OCI-LY7 (cell line): ENCODE results near the gene ATP6V1A.

Experiments used
- EZH2phosphoT487 ChIP-seq: fragments of 200-600 bp; sonication (generic); IDR thresholded peaks from 2 replicates; pipeline ENCODE4 v1.6.1; 2018; ENCODE audit warnings: low read depth, borderline replicate concordance, mild to moderate bottlenecking, mixed run types, antibody characterized with exemption, low read length, moderate library complexity, mixed read lengths
- TF ChIP-seq, protein P1 (sequence below): fragments of 200-600 bp; sonication (generic); conservative IDR thresholded peaks from 2 replicates; pipeline ENCODE4 v1.5.1; 2014; ENCODE audit warnings: mild to moderate bottlenecking, antibody characterized with exemption, low read length, moderate library complexity, mixed read lengths

DNA sequence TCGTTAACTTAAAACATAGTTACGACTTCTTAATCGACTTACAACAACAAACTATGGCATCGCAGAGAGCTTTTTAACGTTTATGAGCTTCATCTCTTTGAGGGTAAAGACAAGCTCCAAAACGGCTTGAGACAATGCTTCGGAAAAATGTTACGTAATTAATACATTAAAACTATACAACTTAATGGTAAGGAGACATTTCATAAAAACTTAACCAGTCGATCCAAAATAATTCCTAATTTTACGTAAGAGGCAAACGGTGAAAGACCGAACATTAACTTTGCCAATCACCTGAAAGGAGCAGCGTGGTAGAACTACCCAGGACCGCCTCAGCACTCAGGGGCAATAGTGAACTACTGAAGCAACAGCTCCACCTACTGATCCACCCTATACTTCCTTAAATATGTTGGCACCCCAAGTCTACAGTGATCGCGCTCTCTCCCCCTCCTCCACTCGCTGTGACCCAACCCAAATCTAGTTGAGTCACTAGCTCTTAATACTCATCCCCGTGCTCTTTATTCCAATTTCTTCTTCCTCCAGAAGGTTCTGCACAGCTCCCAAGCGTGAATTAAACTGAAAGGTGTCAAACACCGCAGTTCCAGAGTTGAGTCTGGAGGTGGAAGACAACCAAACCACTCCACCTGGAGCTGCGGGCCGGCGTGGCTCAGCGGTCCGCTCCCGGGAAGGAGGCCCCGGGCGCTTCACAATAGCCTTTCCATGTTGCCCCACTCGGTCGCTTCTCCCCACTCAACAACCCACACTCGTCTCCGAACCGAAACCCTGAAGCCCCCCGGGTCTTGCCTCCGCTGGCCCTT lies 1.7 kb upstream of the ATP6V1A start:
- TF ChIP-seq, protein P1, sequence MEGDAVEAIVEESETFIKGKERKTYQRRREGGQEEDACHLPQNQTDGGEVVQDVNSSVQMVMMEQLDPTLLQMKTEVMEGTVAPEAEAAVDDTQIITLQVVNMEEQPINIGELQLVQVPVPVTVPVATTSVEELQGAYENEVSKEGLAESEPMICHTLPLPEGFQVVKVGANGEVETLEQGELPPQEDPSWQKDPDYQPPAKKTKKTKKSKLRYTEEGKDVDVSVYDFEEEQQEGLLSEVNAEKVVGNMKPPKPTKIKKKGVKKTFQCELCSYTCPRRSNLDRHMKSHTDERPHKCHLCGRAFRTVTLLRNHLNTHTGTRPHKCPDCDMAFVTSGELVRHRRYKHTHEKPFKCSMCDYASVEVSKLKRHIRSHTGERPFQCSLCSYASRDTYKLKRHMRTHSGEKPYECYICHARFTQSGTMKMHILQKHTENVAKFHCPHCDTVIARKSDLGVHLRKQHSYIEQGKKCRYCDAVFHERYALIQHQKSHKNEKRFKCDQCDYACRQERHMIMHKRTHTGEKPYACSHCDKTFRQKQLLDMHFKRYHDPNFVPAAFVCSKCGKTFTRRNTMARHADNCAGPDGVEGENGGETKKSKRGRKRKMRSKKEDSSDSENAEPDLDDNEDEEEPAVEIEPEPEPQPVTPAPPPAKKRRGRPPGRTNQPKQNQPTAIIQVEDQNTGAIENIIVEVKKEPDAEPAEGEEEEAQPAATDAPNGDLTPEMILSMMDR, result peak; percentile 85
- TF ChIP-seq EZH2phosphoT487, result no peak
